Measurements from ENCODE around the gene ARF3. TPM values are rescaled to one million over a fixed set of nuclear protein-coding genes. Genes with fewer than 3 reads are reported as not detected.

Gene ARF3
- total RNA-seq, 6 experiments from 2014 or later = 186 to 213 (median 203) TPM

- no peak for DNase-seq
- no peak for TF ChIP-seq CTCF (IDR thresholded peaks at IDR 0.05)
- Mint-ChIP-seq H3K4me3 (no peak overlapping the region; the same call in 1 of the 2 replicates), H3K9me3 (no peaks in the 10 kb centered on the region), H3K36me3 (ENCODE audit: low read depth) (peaks cover 27% of the 10 kb centered on the region), H3K27me3 (ENCODE audit: insufficient read depth) (no peaks in the 10 kb centered on the region; the same call in 1 of the 2 replicates), H3K4me1 (ENCODE audit: low read depth) (peaks cover 17% of the 10 kb centered on the region), H3K27ac (no peak overlapping the region)
Measured at GRCh38 chr12:48930475-48930874, 26.8 kb downstream of the ARF3 start.

GRCh38 chr12:48929551-48929950 lies 27.7 kb downstream of the ARF3 start:
- Mint-ChIP-seq H3K9me3 (no peaks in the 10 kb centered on the region), H3K4me1 (ENCODE audit: low read depth) (peaks cover 23% of the 10 kb centered on the region), H3K27me3 (ENCODE audit: insufficient read depth) (peaks cover 2% of the 10 kb centered on the region; the same call in 1 of the 2 replicates), H3K36me3 (ENCODE audit: low read depth) (peaks cover 27% of the 10 kb centered on the region), H3K4me3 (no peak overlapping the region), H3K27ac (no peak overlapping the region)
- TF ChIP-seq CTCF (IDR thresholded peaks at IDR 0.05) = no peak
- no peak for DNase-seq

GRCh38 chr12:48927261-48927660 lies 30.0 kb downstream of the ARF3 start:
- peak overlapping the region; percentile 36; the same call in 1 of the 2 replicates for H3K27ac Mint-ChIP-seq
- peak overlapping the region; percentile 1; the same call in 1 of the 2 replicates for H3K4me3 Mint-ChIP-seq
- no peaks in the 10 kb centered on the region for H3K9me3 Mint-ChIP-seq
- H3K36me3 Mint-ChIP-seq (ENCODE audit: low read depth) = peaks cover 39% of the 10 kb centered on the region
- peaks cover 32% of the 10 kb centered on the region for H3K4me1 Mint-ChIP-seq (ENCODE audit: low read depth)
- H3K27me3 Mint-ChIP-seq (ENCODE audit: insufficient read depth) = peaks cover 2% of the 10 kb centered on the region; the same call in 1 of the 2 replicates
- TF ChIP-seq CTCF (IDR thresholded peaks at IDR 0.05) = no peak
- DNase-seq = no peak

GRCh38 chr12:48925304-48926011 lies 31.8 kb downstream of the ARF3 start, which contains the start of gene FKBP11:
TSS of gene FKBP11 (minus strand) at chr12:48925492. CDS start at chr12:48925428, 64 bp downstream.
- Mint-ChIP-seq H3K9me3 (no peaks in the 10 kb centered on the region), H3K27ac (peak within 1 kb of the TSS; percentile 86), H3K4me1 (ENCODE audit: low read depth) (peaks cover 32% of the 10 kb centered on the region), H3K36me3 (ENCODE audit: low read depth) (peaks cover 49% of the 10 kb centered on the region), H3K4me3 (peak within 1 kb of the TSS; percentile 89), H3K27me3 (ENCODE audit: insufficient read depth) (peaks cover 2% of the 10 kb centered on the region; the same call in 1 of the 2 replicates)
- no peak for TF ChIP-seq CTCF (IDR thresholded peaks at IDR 0.05)
- peak; percentile 35 for DNase-seq

GRCh38 chr12:48924617-48925303 lies 32.5 kb downstream of the ARF3 start:
- H3K4me3 Mint-ChIP-seq = peak overlapping the region; percentile 89
- TF ChIP-seq CTCF (IDR thresholded peaks at IDR 0.05) = peak; percentile 68; the same call in 1 of the 2 replicates
- H3K9me3 Mint-ChIP-seq = no peaks in the 10 kb centered on the region
- DNase-seq = peak; percentile 21
- H3K27me3 Mint-ChIP-seq (ENCODE audit: insufficient read depth) = peaks cover 2% of the 10 kb centered on the region; the same call in 1 of the 2 replicates
- H3K4me1 Mint-ChIP-seq (ENCODE audit: low read depth) = peaks cover 32% of the 10 kb centered on the region
- H3K27ac Mint-ChIP-seq = peak overlapping the region; percentile 86
- peaks cover 45% of the 10 kb centered on the region for H3K36me3 Mint-ChIP-seq (ENCODE audit: low read depth)
